HL-60 (cell line): Measurements from ENCODE around the gene COG1.

ENCODE experiments used
- POLR2AphosphoS5 ChIP-seq: IDR thresholded peaks from 2 replicates; pipeline ENCODE4 v1.6.1; 2012; ENCODE audit warnings: low read depth
- REST ChIP-seq: IDR thresholded peaks from 2 replicates; pipeline ENCODE4 v1.6.1; 2012; ENCODE audit warnings: low read depth; ENCODE audit not compliant: insufficient replicate concordance

GRCh38 chr17:73151916-73152632, 40.8 kb upstream of the COG1 start:
- no peak for TF ChIP-seq POLR2AphosphoS5
- no peak for TF ChIP-seq REST
